Keratinocyte (primary cell): ENCODE measurements around the gene HSPA8. TPM values are rescaled to one million over a fixed set of nuclear protein-coding genes. Genes with fewer than 3 reads are reported as not detected.

Experiments
- DNase-seq: peaks from one replicate; pipeline ENCODE4 v3.0.0-alpha.2; 2011; ENCODE audit warnings: low read depth, missing footprints, low spot score
- FAIRE-seq: peaks from 2 replicates; lab custom pipeline; 2011; peaks lifted over from hg19 to GRCh38; lab: Jason Lieb, UNC
- H2AFZ ChIP-seq: 2 replicates; pipeline ENCODE4 v1.6.0; 2012; ENCODE audit warnings: low read length, control low read depth, inconsistent platforms; ENCODE audit not compliant: control insufficient read depth
- H3K27ac ChIP-seq: 2 replicates; pipeline ENCODE4 v1.5.1; 2011; ENCODE audit warnings: low read length; ENCODE audit not compliant: control insufficient read depth, insufficient read depth
- H3K27me3 ChIP-seq: 3 replicates; pipeline ENCODE4 v1.6.0; 2011; ENCODE audit warnings: low read length; ENCODE audit not compliant: control insufficient read depth, insufficient read depth; ENCODE audit errors: extremely low read depth
- H3K36me3 ChIP-seq, 2 experiments: 2 replicates in 1 of 2; 3 replicates in 1 of 2; pipeline ENCODE4 v1.5.1; 2011; ENCODE audit warnings: low read length in 2 of 2, mild to moderate bottlenecking in 1 of 2; ENCODE audit not compliant: control insufficient read depth in 2 of 2, insufficient read depth in 2 of 2; ENCODE audit errors: extremely low read depth in 1 of 2
- H3K4me1 ChIP-seq: 3 replicates; pipeline ENCODE4 v1.5.1; 2011; ENCODE audit warnings: low read length; ENCODE audit not compliant: control insufficient read depth, insufficient read depth; ENCODE audit errors: extremely low read depth
- H3K4me2 ChIP-seq: 3 replicates; pipeline ENCODE4 v1.6.0; 2011; ENCODE audit warnings: low read depth, low read length; ENCODE audit not compliant: control insufficient read depth, insufficient read depth; ENCODE audit errors: extremely low read depth
- H3K4me3 ChIP-seq, 3 experiments: fragments of 200-600 bp in 1 of 3; sonication (generic) in 1 of 3; 2 replicates in 2 of 3; 3 replicates in 1 of 3; pipeline ENCODE4 v1.5.1; 2011 to 2016; ENCODE audit warnings: low read length in 3 of 3, mild to moderate bottlenecking in 3 of 3, control low read depth in 2 of 3, inconsistent platforms in 1 of 3, low read depth in 1 of 3, mixed read lengths in 1 of 3, mixed run types in 1 of 3, moderate library complexity in 1 of 3; ENCODE audit not compliant: control insufficient read depth in 2 of 3, insufficient read depth in 2 of 3; ENCODE audit errors: extremely low read depth in 1 of 3
- H3K79me2 ChIP-seq: 2 replicates; pipeline ENCODE4 v1.6.0; 2012; ENCODE audit warnings: low read length; ENCODE audit not compliant: control insufficient read depth, insufficient read depth
- H3K9ac ChIP-seq: 3 replicates; pipeline ENCODE4 v1.6.0; 2011; ENCODE audit warnings: low read length; ENCODE audit not compliant: control insufficient read depth, insufficient read depth; ENCODE audit errors: extremely low read depth
- H3K9me1 ChIP-seq: 3 replicates; pipeline ENCODE4 v1.6.0; 2011; ENCODE audit warnings: low read length; ENCODE audit not compliant: control insufficient read depth, insufficient read depth; ENCODE audit errors: extremely low read depth
- H3K9me3 ChIP-seq: 2 replicates; pipeline ENCODE4 v1.5.1; 2012; ENCODE audit warnings: low read depth, low read length; ENCODE audit not compliant: control insufficient read depth
- H4K20me1 ChIP-seq: 3 replicates; pipeline ENCODE4 v1.6.0; 2011; ENCODE audit warnings: low read length; ENCODE audit not compliant: control insufficient read depth, insufficient read depth; ENCODE audit errors: extremely low read depth
- CTCF ChIP-seq, 3 experiments: IDR thresholded peaks in 1 of 3; conservative IDR thresholded peaks in 1 of 3; optimal IDR thresholded peaks in 1 of 3; 2 replicates in 2 of 3; 3 replicates in 1 of 3; pipeline versions ENCODE3 to v1.5.1; 2011; ENCODE audit warnings: low read length in 3 of 3, mild to moderate bottlenecking in 3 of 3, moderate library complexity in 2 of 3, control low read depth in 1 of 3, inconsistent platforms in 1 of 3; ENCODE audit not compliant: insufficient read depth in 2 of 3; ENCODE audit errors: extremely low read depth in 1 of 3
- EZH2 ChIP-seq: IDR thresholded peaks from one replicate; pipeline ENCODE4 v1.6.1; 2012; ENCODE audit warnings: inconsistent platforms, mild to moderate bottlenecking, low read length, moderate library complexity
- dilution Hi-C: fragments of 300-500 bp; cut with MboI; formaldehyde crosslinking; loops from one replicate; pipeline ENCODE4 v1.7.0; 2020; ENCODE audit warnings: low sequenced_read_pairs; ENCODE audit not compliant: extremely low pct_ligation_motif_present
- polyA plus RNA-seq, 5 experiments: library from polyadenylated mRNA; depleted of rRNA in 3 of 5; stranded (reverse) in 3 of 5; stranded (forward) in 1 of 5; unstranded in 1 of 5; fragments of >200 nt; gene quantifications; 1 replicate in 1 of 5; 2 replicates in 3 of 5; 3 replicates in 1 of 5; pipeline versions ENCODE4 v1.2.1 to v1.2.3, GENCODE V29; 2011 to 2012; ENCODE audit warnings: missing spikeins in 2 of 5, low read depth in 1 of 5, low replicate concordance in 1 of 5

The HSPA8 gene
- polyA plus RNA-seq, 1 donor (not counting 4 experiments of a cell fraction or from before 2014, with no cell fraction given): 3,207 TPM

DNA sequence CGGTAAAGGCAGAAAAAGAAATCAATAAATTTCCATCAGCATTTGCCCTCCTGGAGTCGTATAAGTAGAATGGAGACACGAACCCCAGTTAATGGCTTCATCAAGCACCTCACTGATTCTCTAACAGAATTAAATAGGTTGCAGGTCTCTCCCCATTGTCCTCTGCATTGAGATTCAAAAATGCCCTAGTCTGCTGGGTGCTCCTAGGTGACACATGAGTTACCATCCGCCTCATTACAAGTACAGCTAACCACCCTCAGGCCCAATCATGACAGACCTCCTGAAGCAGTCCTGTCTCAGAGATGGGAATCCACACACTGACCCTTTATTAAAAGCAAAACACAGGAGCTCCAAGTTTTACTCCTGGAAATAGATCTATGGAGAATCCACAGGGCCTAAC, 31.4 kb downstream of the HSPA8 start:
- TF ChIP-seq CTCF (optimal IDR thresholded peaks at IDR 0.05 in 1 of 3, IDR thresholded peaks at IDR 0.05 in 1 of 3, conservative IDR thresholded peaks at IDR 0.05 in 1 of 3; ENCODE audit: extremely low read depth in 1 of 3, insufficient read depth in 2 of 3, low read length in 3 of 3) (no peak), EZH2 (no peak)
- no peak for DNase-seq
- Histone ChIP-seq H3K79me2 (no peaks in the 10 kb centered on the region), H3K9ac (no peak overlapping the region), H3K27me3 (no peaks in the 10 kb centered on the region), H3K4me1 (no peaks in the 10 kb centered on the region), H4K20me1 (no peaks in the 10 kb centered on the region), H2AFZ (no peak overlapping the region), H3K4me2 (no peak overlapping the region), H3K36me3 (no peaks in the 10 kb centered on the region), H3K27ac (no peak overlapping the region), H3K4me3 (no peak overlapping the region), H3K9me3 (no peaks in the 10 kb centered on the region), H3K9me1 (no peaks in the 10 kb centered on the region)
- FAIRE-seq: no peak
- dilution Hi-C loops: no loop called here

- Histone ChIP-seq H3K4me2 (no peak overlapping the region), H3K27ac (no peak overlapping the region), H3K36me3 (no peaks in the 10 kb centered on the region), H4K20me1 (no peaks in the 10 kb centered on the region), H2AFZ (no peak overlapping the region), H3K9ac (no peak overlapping the region), H3K27me3 (peaks cover 3% of the 10 kb centered on the region), H3K79me2 (no peaks in the 10 kb centered on the region), H3K9me1 (no peaks in the 10 kb centered on the region), H3K4me3 (no peak overlapping the region), H3K9me3 (no peaks in the 10 kb centered on the region), H3K4me1 (no peaks in the 10 kb centered on the region)
- peak; percentile 69 for FAIRE-seq
- dilution Hi-C loops: no loop called here
- TF ChIP-seq EZH2 (no peak), CTCF (optimal IDR thresholded peaks at IDR 0.05 in 1 of 3, IDR thresholded peaks at IDR 0.05 in 1 of 3, conservative IDR thresholded peaks at IDR 0.05 in 1 of 3; ENCODE audit: extremely low read depth in 1 of 3, insufficient read depth in 2 of 3, low read length in 3 of 3) (peak; percentile 69 to 77 (median 69))
- DNase-seq: no peak
These were observed 41.0 kb downstream of the HSPA8 start for GRCh38 chr11:123020968-123021367.
